Esophagus squamous epithelium (tissue), 5 donors: ENCODE data around the gene MAGEH1. TPM values are rescaled to one million over a fixed set of nuclear protein-coding genes. Genes with fewer than 3 reads are reported as not detected.
"Not testable (repeated sequence)": the region's sequence is repeated elsewhere in the genome, so short reads cannot be mapped to it uniquely, and the experiment has no call there.

Experiments
- DNase-seq: peaks from one replicate; lab custom pipeline; 2025; lab: John Stamatoyannopoulos, UW
- H3K27ac ChIP-seq, 4 donors: fragments of 200-600 bp; sonication (generic); one replicate each; pipeline ENCODE4 v1.5.1; 2016 to 2019; ENCODE audit warnings: mild to moderate bottlenecking in 1 of 4
- H3K27me3 ChIP-seq, 4 donors: fragments of 200-600 bp; sonication (generic); 1 replicate in 3 of 4; 2 replicates in 1 of 4; pipeline versions ENCODE4 v1.5.1 to v1.6.0; 2017 to 2021; ENCODE audit warnings: antibody characterized with exemption in 1 of 4
- H3K36me3 ChIP-seq, 3 donors: fragments of 200-600 bp; sonication (generic); one replicate each; pipeline ENCODE4 v1.5.1; 2016 to 2019
- H3K4me1 ChIP-seq, 3 donors: fragments of 200-600 bp; sonication (generic); one replicate each; pipeline ENCODE4 v1.5.1; 2017 to 2019
- H3K4me3 ChIP-seq, 4 donors: fragments of 200-600 bp; sonication (generic); 1 replicate in 3 of 4; 2 replicates in 1 of 4; pipeline ENCODE4 v1.5.1; 2016 to 2019; ENCODE audit warnings: mild to moderate bottlenecking in 2 of 4, moderate library complexity in 1 of 4
- H3K9me3 ChIP-seq, 3 donors: fragments of 200-600 bp; sonication (generic); one replicate each; pipeline ENCODE4 v1.5.1; 2016 to 2019
- CTCF ChIP-seq, 6 experiments: fragments of 450-650 bp in 4 of 6; fragments of 200-600 bp in 2 of 6; sonication (generic) in 2 of 6; IDR thresholded peaks; one replicate each; pipeline ENCODE4 v1.5.1; 2016 to 2019; ENCODE audit warnings: antibody characterized with exemption in 6 of 6, mild to moderate bottlenecking in 4 of 6, moderate library complexity in 4 of 6
- POLR2A ChIP-seq, 4 donors: fragments of 450-650 bp; IDR thresholded peaks; one replicate each; pipeline ENCODE4 v1.6.1; 2017; ENCODE audit warnings: antibody characterized with exemption in 4 of 4, mild to moderate bottlenecking in 4 of 4, moderate library complexity in 3 of 4
- WGBS, 2 donors: methylation state at CpG; one replicate each; pipeline ENCODE4 v1.1.5; 2018; 5-methylcytosine and 5-hydroxymethylcytosine counted together
- intact Hi-C: fragments of 100-400 bp; cut with DNase I; formaldehyde crosslinking; loops from one replicate; pipeline ENCODE4 v1.15.0; 2022
- total RNA-seq, 4 donors: library from RNA; depleted of rRNA; stranded (reverse); fragments of >200 nt; gene quantifications; one replicate each; pipeline ENCODE4 v1.1.0, GENCODE V29; 2016
- donor health status: DM: yes; HTN: yes; CAD: no.

MAGEH1 gene
- total RNA-seq, result 10 to 100 TPM in 1 of 4 donors, 1 to 10 TPM in 3; 2.4 to 11.1 (median 4.7) TPM

GRCh38 chrX:55451990-55452832 lies at the start of gene MAGEH1:
Gene MAGEH1 (plus strand): TSS chrX:55452127. CDS start chrX:55452375, 248 bp downstream.
- peak in 2 of 4 donors; percentile 40 to 70 for TF ChIP-seq POLR2A (IDR thresholded peaks at IDR 0.05)
- no peak for TF ChIP-seq CTCF (IDR thresholded peaks at IDR 0.05)
- peak within 1 kb of the TSS; percentile 68 to 84 (median 83) for H3K27ac ChIP-seq
- WGBS, 2 donors, result 0 to 36% methylated on average over 11 to 25 of the region's 43 CpGs
- no peaks in the 10 kb centered on the region for H3K27me3 ChIP-seq
- H3K36me3 ChIP-seq, result no peaks in the 10 kb centered on the region
- H3K9me3 ChIP-seq, result no peaks in the 10 kb centered on the region
- peak; percentile 17 for DNase-seq
- peak within 1 kb of the TSS; percentile 46 to 69 (median 62) for H3K4me3 ChIP-seq
- intact Hi-C loops, result no loop called here
- peaks cover 0 to 4% (median 0%) of the 10 kb centered on the region in 3 donors for H3K4me1 ChIP-seq

GRCh38 chrX:55427079-55427478 lies 24.8 kb upstream of the MAGEH1 start:
- H3K9me3 ChIP-seq, DNase-seq, intact Hi-C loops, H3K4me3 ChIP-seq, H3K27me3 ChIP-seq, H3K27ac ChIP-seq, H3K36me3 ChIP-seq, H3K4me1 ChIP-seq: not testable (repeated sequence)
- 87 to 93% methylated on average over 3 of the region's 4 CpGs for WGBS, 2 donors

GRCh38 chrX:55443468-55443867 lies 8.5 kb upstream of the MAGEH1 start:
- WGBS, 2 donors, result 60% methylated on average over 2 of the region's 5 CpGs; no CpG with 5 or more reads in 1 of the 2 donors
- H3K9me3 ChIP-seq, H3K4me1 ChIP-seq, H3K27ac ChIP-seq, H3K4me3 ChIP-seq, intact Hi-C loops, DNase-seq, H3K27me3 ChIP-seq, H3K36me3 ChIP-seq: not testable (repeated sequence)

- intact Hi-C loops, result no loop called here
- TF ChIP-seq CTCF (IDR thresholded peaks at IDR 0.05), result no peak
- TF ChIP-seq POLR2A (IDR thresholded peaks at IDR 0.05), result no peak
- WGBS, 2 donors, result 31 to 49% methylated on average over 4 to 5 of the region's 5 CpGs
- no peak for DNase-seq
- no peaks in the 10 kb centered on the region for H3K36me3 ChIP-seq
- peaks cover 0 to 4% (median 0%) of the 10 kb centered on the region in 3 donors for H3K4me1 ChIP-seq
- no peaks in the 10 kb centered on the region for H3K9me3 ChIP-seq
- no peak overlapping the region for H3K4me3 ChIP-seq
- H3K27me3 ChIP-seq, result no peaks in the 10 kb centered on the region
- H3K27ac ChIP-seq, result no peak overlapping the region
These were observed 1.7 kb upstream of the MAGEH1 start for GRCh38 chrX:55450259-55450658.

- Histone ChIP-seq H3K27ac (peak overlapping the region in 3 of 4 donors; percentile 83 to 84 (median 83)), H3K4me3 (peak overlapping the region in 2 of 4 donors; percentile 62 to 69), H3K9me3 (no peaks in the 10 kb centered on the region), H3K27me3 (no peaks in the 10 kb centered on the region), H3K36me3 (no peaks in the 10 kb centered on the region), H3K4me1 (peaks cover 0 to 4% (median 0%) of the 10 kb centered on the region in 3 donors)
- TF ChIP-seq POLR2A (IDR thresholded peaks at IDR 0.05), result no peak
- TF ChIP-seq CTCF (IDR thresholded peaks at IDR 0.05), result no peak
- WGBS, 2 donors, result 26 to 62% methylated on average over 2 of the region's 2 CpGs
- intact Hi-C loops, result no loop called here
- no peak for DNase-seq
These were observed 786 bp upstream of the MAGEH1 start for GRCh38 chrX:55451141-55451540.

- H3K9me3 ChIP-seq, result no peaks in the 10 kb centered on the region
- 2 to 35% methylated on average over 11 of the region's 11 CpGs for WGBS, 2 donors
- no peak for TF ChIP-seq CTCF (IDR thresholded peaks at IDR 0.05)
- TF ChIP-seq POLR2A (IDR thresholded peaks at IDR 0.05), result no peak
- H3K36me3 ChIP-seq, result no peaks in the 10 kb centered on the region
- no peaks in the 10 kb centered on the region for H3K27me3 ChIP-seq
- intact Hi-C loops, result no loop called here
- no peak for DNase-seq
- peaks cover 0 to 4% (median 0%) of the 10 kb centered on the region in 3 donors for H3K4me1 ChIP-seq
- H3K4me3 ChIP-seq, result peak overlapping the region; percentile 46 to 69 (median 62)
- H3K27ac ChIP-seq, result peak overlapping the region; percentile 68 to 84 (median 83)
These were observed 319 bp upstream of the MAGEH1 start for GRCh38 chrX:55451626-55451989.
